K562 (cell line): Measurements from ENCODE around the gene PADI1.

Experiments
- CEBPB ChIP-seq: fragments of 450-650 bp; IDR thresholded peaks from 2 replicates; pipeline ENCODE4 v1.6.1; 2016; ENCODE audit warnings: missing genetic modification characterization, missing compliant biosample characterization
- CTCF ChIP-seq, 3 experiments: IDR thresholded peaks in 2 of 3; conservative IDR thresholded peaks in 1 of 3; 2 replicates each; pipeline ENCODE4 v1.5.1; 2011 to 2012; ENCODE audit warnings: low read length in 3 of 3, mild to moderate bottlenecking in 3 of 3, control low read depth in 2 of 3, improper control_type of control experiment in 1 of 3, inconsistent platforms in 1 of 3, low read depth in 1 of 3, mixed read lengths in 1 of 3, moderate library complexity in 1 of 3; ENCODE audit not compliant: insufficient read depth in 2 of 3
- EP300 ChIP-seq: IDR thresholded peaks from 2 replicates; pipeline ENCODE4 v1.6.1; 2012; ENCODE audit warnings: low read length, improper control_type of control experiment
- FOXA1 ChIP-seq: fragments of 450-650 bp; IDR thresholded peaks from 2 replicates; pipeline ENCODE4 v1.6.1; 2016; ENCODE audit warnings: mild to moderate bottlenecking, borderline replicate concordance
- HDAC6 ChIP-seq: IDR thresholded peaks from 2 replicates; pipeline ENCODE4 v1.6.1; 2012; ENCODE audit warnings: low read depth, mild to moderate bottlenecking, control low read depth, inconsistent platforms, low read length, moderate library complexity
- KLF16 ChIP-seq: IDR thresholded peaks from 2 replicates; pipeline ENCODE4 v1.6.1; 2016; ENCODE audit warnings: antibody characterized with exemption
- PCBP2 ChIP-seq: fragments of 200-400 bp; formaldehyde crosslinking; IDR thresholded peaks from 2 replicates; pipeline ENCODE4 v1.6.1; 2018; ENCODE audit warnings: low read length, low read depth, mild to moderate bottlenecking, moderate library complexity; ENCODE audit not compliant: poor library complexity, severe bottlenecking
- SMARCC2 ChIP-seq: fragments of 450-650 bp; IDR thresholded peaks from 2 replicates; pipeline ENCODE4 v1.6.1; 2017; ENCODE audit warnings: antibody characterized with exemption, moderate library complexity, mild to moderate bottlenecking, low read depth
- TFAP4 ChIP-seq: sonication (generic); formaldehyde crosslinking; IDR thresholded peaks from 2 replicates; pipeline ENCODE4 v1.8.0; 2022; ENCODE audit warnings: missing genetic modification reagents, mild to moderate bottlenecking, moderate library complexity, borderline replicate concordance

- TF ChIP-seq TFAP4 (CRISPR knock-in tag), result no peak
- no peak for TF ChIP-seq HDAC6
- TF ChIP-seq SMARCC2, result no peak
- no peak for TF ChIP-seq CTCF (IDR thresholded peaks at IDR 0.05 in 2 of 3, conservative IDR thresholded peaks at IDR 0.05 in 1 of 3; ENCODE audit: insufficient read depth in 2 of 3, low read depth in 1 of 3, low read length in 3 of 3)
- no peak for TF ChIP-seq PCBP2
- no peak for TF ChIP-seq CEBPB (tag)
- no peak for TF ChIP-seq EP300
- TF ChIP-seq FOXA1, result no peak
- TF ChIP-seq KLF16, result no peak
Observed at GRCh38 chr1:17188889-17189631, 15.9 kb upstream of the PADI1 start.
